ENCODE measurements around the gene STPG3. TPM values are rescaled to one million over a fixed set of nuclear protein-coding genes. Genes with fewer than 3 reads are reported as not detected.

The STPG3 gene
- total and polyA plus RNA-seq, 2 of the 4 experiments (the other 2 are of a cell fraction) = not detected

GRCh38 chr9:137301081-137301947, 50.2 kb downstream of the STPG3 start:
- Histone ChIP-seq H3K4ac (ENCODE audit: low read depth, low read length) (no peak overlapping the region), H3K4me2 (ENCODE audit: low read depth, low read length) (peak overlapping the region; percentile 96), H2BK15ac (ENCODE audit: low read depth, low read length) (no peak overlapping the region), H3K9me3 (ENCODE audit: control insufficient read depth, insufficient read depth, low read length) (no peaks in the 10 kb centered on the region), H3K9me1 (ENCODE audit: insufficient read depth, low read length) (no peaks in the 10 kb centered on the region), H3K27me3 (ENCODE audit: control insufficient read depth, insufficient read depth, low read length) (peaks cover 31% of the 10 kb centered on the region), H3K27ac (ENCODE audit: insufficient read depth, low read length) (no peak overlapping the region), H2AFZ (replicated peaks; ENCODE audit: low read length, poor library complexity) (peak overlapping the region; percentile 91), H2BK120ac (ENCODE audit: low read depth, low read length) (no peak overlapping the region), H3K79me1 (ENCODE audit: low read depth in 1 of 2, low read length in 2 of 2) (no peaks in the 10 kb centered on the region), H4K20me1 (ENCODE audit: insufficient read depth, low read length) (peaks cover 4% of the 10 kb centered on the region; the same call in 1 of the 2 replicates), H3K23ac (ENCODE audit: low read depth, low read length) (peak overlapping the region; percentile 38; the same call in 1 of the 2 replicates), H2AK5ac (ENCODE audit: low read depth, low read length) (no peak overlapping the region), H2AK9ac (replicated peaks; ENCODE audit: low read depth, low read length, poor library complexity) (peak overlapping the region; percentile 78), H3K36me3 (ENCODE audit: control insufficient read depth, insufficient read depth, low read length) (no peaks in the 10 kb centered on the region), H3K56ac (ENCODE audit: extremely low read depth, insufficient read depth, low read length) (no peak overlapping the region), H3K18ac (ENCODE audit: low read depth, low read length) (no peak overlapping the region), H4K91ac (ENCODE audit: insufficient read depth, low read depth, low read length) (no peak overlapping the region), H2BK5ac (ENCODE audit: low read depth, low read length, poor library complexity, severe bottlenecking) (no peak overlapping the region), H4K8ac (ENCODE audit: low read depth in 2 of 2, low read length in 2 of 2) (no peak overlapping the region), H3K9ac (ENCODE audit: low read depth, low read length) (no peak overlapping the region), H3K4me3 (ENCODE audit: insufficient read depth, low read depth, low read length) (peak overlapping the region; percentile 56), H3K14ac (replicated peaks; ENCODE audit: low read depth, low read length) (no peak overlapping the region), H3K4me1 (ENCODE audit: control insufficient read depth, insufficient read depth, low read length) (peaks cover 3% of the 10 kb centered on the region), H2BK20ac (ENCODE audit: low read depth, low read length) (no peak overlapping the region), H4K5ac (ENCODE audit: low read depth, low read length) (no peak overlapping the region)
- intact Hi-C loops (cut with micrococcal nuclease) = loop anchor here (2.0 kb wide), 1 partner anchor 105 kb away; no protein-coding TSS in a partner anchor
- in situ Hi-C loops (cut with MboI; ENCODE audit: low sequenced_read_pairs) = no loop called here
- ChIA-PET POLR2A (ENCODE audit: unreplicated experiment) (no interaction called here), CTCF (interaction anchor here (1.0 to 1.5 kb wide), 2 partner anchors 12 to 156 kb away, joined by 3 to 4 read pairs; no protein-coding TSS in a partner anchor)
- DNase-seq (peak; percentile 39), ATAC-seq (ENCODE audit: low read depth) (peak; percentile 30)
- dilution Hi-C loops (cut with HindIII; ENCODE audit: low sequenced_read_pairs, unreplicated experiment) = no loop called here
- BruUV-seq (replicated peaks) = no TSS peak
- TF ChIP-seq MAFK (IDR thresholded peaks at IDR 0.05; ENCODE audit: low read depth, low read length) (no peak), RAD21 (IDR thresholded peaks at IDR 0.05; ENCODE audit: low read length) (peak; percentile 28; the same call in 1 of the 2 replicates), SMC3 (IDR thresholded peaks at IDR 0.05; ENCODE audit: low read depth, low read length) (peak; percentile 21; the same call in 1 of the 2 replicates)
- TF ChIP-seq, protein P1, sequence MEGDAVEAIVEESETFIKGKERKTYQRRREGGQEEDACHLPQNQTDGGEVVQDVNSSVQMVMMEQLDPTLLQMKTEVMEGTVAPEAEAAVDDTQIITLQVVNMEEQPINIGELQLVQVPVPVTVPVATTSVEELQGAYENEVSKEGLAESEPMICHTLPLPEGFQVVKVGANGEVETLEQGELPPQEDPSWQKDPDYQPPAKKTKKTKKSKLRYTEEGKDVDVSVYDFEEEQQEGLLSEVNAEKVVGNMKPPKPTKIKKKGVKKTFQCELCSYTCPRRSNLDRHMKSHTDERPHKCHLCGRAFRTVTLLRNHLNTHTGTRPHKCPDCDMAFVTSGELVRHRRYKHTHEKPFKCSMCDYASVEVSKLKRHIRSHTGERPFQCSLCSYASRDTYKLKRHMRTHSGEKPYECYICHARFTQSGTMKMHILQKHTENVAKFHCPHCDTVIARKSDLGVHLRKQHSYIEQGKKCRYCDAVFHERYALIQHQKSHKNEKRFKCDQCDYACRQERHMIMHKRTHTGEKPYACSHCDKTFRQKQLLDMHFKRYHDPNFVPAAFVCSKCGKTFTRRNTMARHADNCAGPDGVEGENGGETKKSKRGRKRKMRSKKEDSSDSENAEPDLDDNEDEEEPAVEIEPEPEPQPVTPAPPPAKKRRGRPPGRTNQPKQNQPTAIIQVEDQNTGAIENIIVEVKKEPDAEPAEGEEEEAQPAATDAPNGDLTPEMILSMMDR (conservative IDR thresholded peaks at IDR 0.05; ENCODE audit: low read depth, low read length) = peak; percentile 45
- WGBS, 2 experiments (ENCODE audit: extremely low coverage in 2 of 2, insufficient read length in 1 of 2) = 1% methylated on average over 91 of the region's 115 CpGs; no CpG with 5 or more reads in 1 of the 2 experiments

Data from IMR-90 (cell line).